ENCODE measurements around the gene MARCKSL1.

Gene MARCKSL1, protein sequence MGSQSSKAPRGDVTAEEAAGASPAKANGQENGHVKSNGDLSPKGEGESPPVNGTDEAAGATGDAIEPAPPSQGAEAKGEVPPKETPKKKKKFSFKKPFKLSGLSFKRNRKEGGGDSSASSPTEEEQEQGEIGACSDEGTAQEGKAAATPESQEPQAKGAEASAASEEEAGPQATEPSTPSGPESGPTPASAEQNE

DNA sequence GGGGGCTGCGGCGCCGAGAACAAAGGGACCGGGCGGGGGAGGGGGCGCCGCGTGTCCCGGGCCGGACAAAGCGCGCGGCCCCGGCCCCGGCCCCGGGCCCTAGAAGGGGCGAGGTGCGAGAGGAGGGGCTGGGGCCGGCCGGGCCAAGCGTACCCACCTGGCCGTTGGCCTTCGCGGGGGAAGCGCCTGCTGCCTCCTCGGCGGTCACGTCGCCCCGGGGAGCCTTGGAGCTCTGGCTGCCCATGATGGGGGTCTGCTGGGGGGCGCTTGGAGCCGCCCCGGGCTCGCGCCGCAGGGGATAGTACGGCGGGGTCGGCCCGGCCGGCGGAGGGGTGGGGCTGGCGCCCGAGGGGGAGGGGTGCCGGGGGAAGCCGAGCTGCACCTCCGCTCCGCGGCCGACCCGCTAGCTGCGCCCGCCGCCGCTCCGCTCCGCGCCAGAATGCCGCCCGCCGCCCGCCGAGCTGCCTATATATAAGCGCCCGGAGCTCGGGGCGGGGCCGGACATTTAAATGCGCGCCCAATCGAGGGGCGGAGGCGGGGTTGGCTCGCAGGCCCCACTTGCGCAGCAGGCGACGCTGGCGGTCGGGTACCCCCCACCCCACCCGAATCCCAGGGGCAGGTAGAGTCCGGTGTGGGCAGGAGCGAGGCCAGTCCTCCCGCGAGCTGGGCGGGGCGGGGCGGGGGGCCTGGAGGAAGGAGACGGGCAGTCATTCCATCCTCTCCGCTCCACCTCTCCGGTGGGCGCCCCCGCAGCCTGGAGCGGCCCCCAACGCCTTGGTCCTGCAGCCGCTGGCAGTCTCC is at the start of gene MARCKSL1:
Gene MARCKSL1, minus strand, starts transcription at position 444 of the 801 bp plus-strand sequence. Its CDS starts 200 bp downstream, at position 244.
- DNase-seq (ENCODE audit: low read depth), result no peak
- peak within 1 kb of the TSS; percentile 78 for H3K4me3 ChIP-seq (ENCODE audit: low read depth, low read length)
- TF ChIP-seq, protein P1, sequence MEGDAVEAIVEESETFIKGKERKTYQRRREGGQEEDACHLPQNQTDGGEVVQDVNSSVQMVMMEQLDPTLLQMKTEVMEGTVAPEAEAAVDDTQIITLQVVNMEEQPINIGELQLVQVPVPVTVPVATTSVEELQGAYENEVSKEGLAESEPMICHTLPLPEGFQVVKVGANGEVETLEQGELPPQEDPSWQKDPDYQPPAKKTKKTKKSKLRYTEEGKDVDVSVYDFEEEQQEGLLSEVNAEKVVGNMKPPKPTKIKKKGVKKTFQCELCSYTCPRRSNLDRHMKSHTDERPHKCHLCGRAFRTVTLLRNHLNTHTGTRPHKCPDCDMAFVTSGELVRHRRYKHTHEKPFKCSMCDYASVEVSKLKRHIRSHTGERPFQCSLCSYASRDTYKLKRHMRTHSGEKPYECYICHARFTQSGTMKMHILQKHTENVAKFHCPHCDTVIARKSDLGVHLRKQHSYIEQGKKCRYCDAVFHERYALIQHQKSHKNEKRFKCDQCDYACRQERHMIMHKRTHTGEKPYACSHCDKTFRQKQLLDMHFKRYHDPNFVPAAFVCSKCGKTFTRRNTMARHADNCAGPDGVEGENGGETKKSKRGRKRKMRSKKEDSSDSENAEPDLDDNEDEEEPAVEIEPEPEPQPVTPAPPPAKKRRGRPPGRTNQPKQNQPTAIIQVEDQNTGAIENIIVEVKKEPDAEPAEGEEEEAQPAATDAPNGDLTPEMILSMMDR (IDR thresholded peaks at IDR 0.05; ENCODE audit: control insufficient read depth, extremely low read depth, insufficient read depth), result no peak

DNA sequence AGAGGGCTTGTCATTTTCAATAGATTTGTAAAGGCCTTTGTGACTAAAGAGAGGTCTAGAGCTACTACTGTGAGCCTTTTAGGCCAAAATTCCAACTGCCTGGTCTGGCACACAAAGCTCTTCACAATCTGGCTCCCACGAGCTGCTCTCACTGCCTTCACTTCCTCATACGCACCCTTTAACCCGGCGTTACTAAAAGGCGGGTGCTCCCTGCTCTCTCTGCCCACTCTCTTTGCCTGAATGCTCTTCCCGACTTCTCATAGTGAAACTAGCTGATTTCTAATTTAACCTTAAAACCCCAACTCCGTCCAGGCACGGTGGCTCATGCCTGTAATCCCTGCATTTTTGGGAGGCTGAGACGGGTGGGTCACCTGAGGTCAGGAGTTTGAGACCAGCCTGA is 44.0 kb upstream of the MARCKSL1 start:
- TF ChIP-seq, protein P1 (IDR thresholded peaks at IDR 0.05; ENCODE audit: control insufficient read depth, extremely low read depth, insufficient read depth), result no peak
- H3K4me3 ChIP-seq (ENCODE audit: low read depth, low read length), result no peak overlapping the region
- DNase-seq (ENCODE audit: low read depth), result no peak

DNA sequence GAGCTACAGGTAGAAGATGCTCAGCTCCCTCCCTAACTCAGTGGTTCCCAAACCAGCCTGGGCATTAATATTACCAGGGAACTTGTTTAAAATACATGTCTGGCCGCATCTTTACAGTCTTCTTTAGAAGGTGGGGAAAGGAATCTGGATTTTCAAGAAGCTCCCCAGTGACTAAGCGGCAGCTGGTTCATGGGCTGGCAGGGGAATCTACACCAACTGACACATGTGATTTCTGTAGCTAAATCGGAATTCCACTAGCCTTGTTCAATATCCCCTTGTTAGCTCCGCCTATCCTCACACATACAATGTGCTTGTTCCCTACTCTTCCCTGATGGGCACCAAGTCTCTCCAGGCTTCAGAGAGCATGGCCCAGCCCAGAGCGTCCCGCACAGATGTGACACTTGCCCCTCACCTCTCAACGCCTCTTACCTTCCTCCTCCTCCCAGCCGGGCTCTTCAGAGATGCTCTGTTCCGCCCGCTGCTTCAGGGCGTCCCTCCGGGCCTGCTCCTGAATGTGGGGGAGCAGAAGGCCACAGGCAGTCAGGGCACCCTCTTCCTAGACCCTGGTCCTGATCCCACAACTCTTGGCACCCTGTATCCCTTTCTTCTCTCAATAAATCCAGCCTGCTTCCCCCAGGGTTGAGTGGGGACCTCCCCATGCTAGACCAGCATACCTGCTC is 41.6 kb upstream of the MARCKSL1 start:
- H3K4me3 ChIP-seq (ENCODE audit: low read depth, low read length), result no peak overlapping the region
- TF ChIP-seq, protein P1 (IDR thresholded peaks at IDR 0.05; ENCODE audit: control insufficient read depth, extremely low read depth, insufficient read depth), result no peak
- no peak for DNase-seq (ENCODE audit: low read depth)

DNA sequence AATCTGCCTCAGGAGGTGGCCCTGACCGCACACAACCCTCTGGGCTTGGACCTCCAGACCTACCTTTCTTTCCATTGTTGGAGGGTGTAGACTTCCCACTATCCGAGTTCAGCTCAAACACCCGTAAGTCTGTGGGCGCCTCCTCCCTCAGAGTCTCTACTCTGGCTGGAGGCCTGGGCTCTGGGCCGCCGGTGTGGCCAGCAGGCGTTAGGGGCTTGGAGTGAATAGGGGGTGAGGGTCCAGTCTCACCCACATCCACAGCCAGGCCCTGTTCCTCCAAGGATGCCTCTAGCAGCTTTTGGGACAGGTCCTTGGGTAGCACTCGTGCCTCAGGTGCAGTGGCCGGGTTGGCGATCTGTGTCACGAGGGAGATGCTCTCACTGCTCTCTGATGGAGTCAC is 40.2 kb upstream of the MARCKSL1 start:
- TF ChIP-seq, protein P1 (IDR thresholded peaks at IDR 0.05; ENCODE audit: control insufficient read depth, extremely low read depth, insufficient read depth), result no peak
- no peak for DNase-seq (ENCODE audit: low read depth)
- no peak overlapping the region for H3K4me3 ChIP-seq (ENCODE audit: low read depth, low read length)

DNA sequence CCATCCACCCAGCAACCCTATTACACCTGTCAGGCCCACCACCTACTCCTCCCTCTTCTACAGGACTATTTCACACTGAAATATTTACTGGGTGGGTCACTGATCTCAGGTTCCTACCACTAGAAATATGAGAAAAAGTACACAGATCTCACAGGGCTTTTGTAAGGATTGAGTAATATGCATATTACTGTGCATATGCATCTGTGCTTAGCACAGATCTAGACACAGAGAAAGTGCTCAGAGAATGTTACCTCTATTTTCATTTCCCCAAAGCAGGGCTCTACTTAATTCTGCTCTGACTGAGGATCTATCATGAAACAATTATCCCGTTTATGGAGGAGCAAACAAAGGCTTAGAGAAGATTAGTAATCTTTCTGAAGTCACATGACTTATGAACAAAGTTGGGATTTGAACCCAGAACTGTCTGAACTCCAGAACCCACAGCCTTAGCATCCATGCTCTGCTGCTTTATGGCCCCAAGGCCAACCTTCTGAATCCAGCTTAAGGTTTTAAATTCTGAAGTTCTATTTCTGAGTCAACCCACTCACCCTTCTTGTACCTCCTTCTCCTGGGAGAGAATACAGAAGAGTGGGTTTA is 38.1 kb upstream of the MARCKSL1 start:
- TF ChIP-seq, protein P1 (IDR thresholded peaks at IDR 0.05; ENCODE audit: control insufficient read depth, extremely low read depth, insufficient read depth), result no peak
- H3K4me3 ChIP-seq (ENCODE audit: low read depth, low read length), result no peak overlapping the region
- no peak for DNase-seq (ENCODE audit: low read depth)

DNA sequence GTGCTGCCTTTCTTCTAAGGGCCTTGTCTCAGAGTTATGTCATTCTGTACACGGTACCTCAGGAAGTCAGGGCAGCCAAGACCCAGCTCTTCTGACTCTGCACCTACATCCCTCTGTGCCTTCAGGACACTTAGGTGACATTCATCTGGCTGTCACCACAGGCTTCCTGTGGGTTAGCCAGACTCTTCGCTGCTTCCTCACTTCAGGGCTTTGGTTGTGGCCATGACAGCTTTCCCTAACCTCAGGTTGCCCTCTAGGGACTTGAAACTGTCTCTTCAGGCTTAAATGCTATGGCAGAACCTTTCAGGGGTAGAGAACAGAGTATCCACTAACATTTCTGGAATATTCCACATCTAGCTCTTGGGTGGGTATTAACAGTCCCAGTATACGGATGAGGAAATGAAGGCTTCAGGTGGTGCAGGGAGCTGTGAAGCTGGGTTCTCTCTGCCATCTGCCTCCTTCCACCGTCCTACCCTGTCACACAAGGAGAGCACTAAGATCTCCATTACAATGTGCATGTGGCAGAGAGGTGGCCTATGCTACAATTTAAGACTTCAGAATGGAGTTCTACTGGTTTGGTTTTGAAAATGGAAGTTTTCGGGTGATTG is 36.2 kb upstream of the MARCKSL1 start:
- H3K4me3 ChIP-seq (ENCODE audit: low read depth, low read length), result no peak overlapping the region
- TF ChIP-seq, protein P1 (IDR thresholded peaks at IDR 0.05; ENCODE audit: control insufficient read depth, extremely low read depth, insufficient read depth), result no peak
- no peak for DNase-seq (ENCODE audit: low read depth)
